ENCODE results near the gene SIRT7. TPM values are rescaled to one million over a fixed set of nuclear protein-coding genes. Genes with fewer than 3 reads are reported as not detected.

Gene SIRT7
- polyA plus RNA-seq, 1 of the 3 experiments (the other 2 are of a cell fraction), result 32.6 TPM

DNA sequence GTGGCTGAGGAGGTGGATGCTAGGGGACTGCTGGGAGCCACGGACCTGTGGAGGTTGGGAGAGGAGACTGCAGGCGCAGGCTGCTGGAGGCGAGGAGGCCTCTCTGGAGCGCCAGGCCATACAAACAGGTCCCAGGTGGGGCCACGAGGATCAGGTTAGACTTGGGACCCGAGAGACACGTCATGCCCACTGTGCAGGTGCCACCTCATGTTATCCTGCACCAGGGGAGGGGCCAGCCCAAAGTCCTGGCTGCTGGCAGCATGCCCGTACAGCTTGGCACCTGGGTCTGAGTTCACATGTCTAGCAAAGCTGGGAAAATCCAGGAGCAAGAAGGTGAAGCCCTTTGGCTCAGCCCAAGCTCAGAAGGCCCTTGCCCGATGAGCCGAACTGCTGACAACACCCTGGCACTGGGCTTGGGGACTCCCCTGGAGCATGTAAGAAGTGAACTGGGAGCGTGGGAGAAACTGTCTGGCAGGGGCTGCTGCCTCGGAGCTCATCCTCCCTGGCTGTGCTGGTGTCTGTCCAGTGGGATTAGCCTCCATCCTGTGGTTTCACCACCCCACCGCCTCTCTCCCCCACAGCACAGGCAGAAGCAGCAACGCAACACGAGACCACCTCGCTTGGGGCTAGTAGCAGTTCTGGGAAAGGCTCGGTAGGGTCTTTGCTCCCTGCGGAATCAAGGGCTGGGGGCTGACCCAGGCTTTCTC is 52.1 kb downstream of the SIRT7 start:
- peaks cover 55% of the 10 kb centered on the region for H4K20me1 ChIP-seq (ENCODE audit: insufficient read depth)
- no peaks in the 10 kb centered on the region for H3K27me3 ChIP-seq (ENCODE audit: insufficient read depth)
- H3K9me2 ChIP-seq, result no peaks in the 10 kb centered on the region
- CTCF ChIA-PET, result interaction anchor here (0.7 to 5.1 kb wide), 10 partner anchors 14 to 164 kb away, joined by 3 to 32 read pairs (median 4); partner anchors contain the start of genes MAFG and NOTUM
- no peak overlapping the region for H3K9ac ChIP-seq
- TF ChIP-seq ELF1 (IDR thresholded peaks at IDR 0.05) (no peak), CHD2 (IDR thresholded peaks at IDR 0.05; ENCODE audit: low read length, partially characterized antibody) (no peak), YY1 (IDR thresholded peaks at IDR 0.05; ENCODE audit: low read depth) (no peak), MEF2A (IDR thresholded peaks at IDR 0.05; ENCODE audit: borderline replicate concordance, low read depth) (no peak), FOXM1 (IDR thresholded peaks at IDR 0.05; ENCODE audit: low read depth) (no peak; the same call in 1 of the 2 replicates), POLR2AphosphoS5 (IDR thresholded peaks at IDR 0.05; ENCODE audit: low read depth, low read length) (peak; percentile 58; the same call in 1 of the 2 replicates), SMC3 (IDR thresholded peaks at IDR 0.05; ENCODE audit: low read depth, low read length) (no peak), GABPA (IDR thresholded peaks at IDR 0.05; ENCODE audit: low read depth) (no peak), TCF12 (IDR thresholded peaks at IDR 0.05) (no peak), NFIC (IDR thresholded peaks at IDR 0.05; ENCODE audit: borderline replicate concordance) (peak; percentile 22; the same call in 1 of the 2 replicates)
- TF ChIP-seq, protein P1, sequence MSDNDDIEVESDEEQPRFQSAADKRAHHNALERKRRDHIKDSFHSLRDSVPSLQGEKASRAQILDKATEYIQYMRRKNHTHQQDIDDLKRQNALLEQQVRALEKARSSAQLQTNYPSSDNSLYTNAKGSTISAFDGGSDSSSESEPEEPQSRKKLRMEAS (IDR thresholded peaks at IDR 0.05; ENCODE audit: low read depth), result no peak
- TF ChIP-seq, protein P2, sequence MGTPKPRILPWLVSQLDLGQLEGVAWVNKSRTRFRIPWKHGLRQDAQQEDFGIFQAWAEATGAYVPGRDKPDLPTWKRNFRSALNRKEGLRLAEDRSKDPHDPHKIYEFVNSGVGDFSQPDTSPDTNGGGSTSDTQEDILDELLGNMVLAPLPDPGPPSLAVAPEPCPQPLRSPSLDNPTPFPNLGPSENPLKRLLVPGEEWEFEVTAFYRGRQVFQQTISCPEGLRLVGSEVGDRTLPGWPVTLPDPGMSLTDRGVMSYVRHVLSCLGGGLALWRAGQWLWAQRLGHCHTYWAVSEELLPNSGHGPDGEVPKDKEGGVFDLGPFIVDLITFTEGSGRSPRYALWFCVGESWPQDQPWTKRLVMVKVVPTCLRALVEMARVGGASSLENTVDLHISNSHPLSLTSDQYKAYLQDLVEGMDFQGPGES (IDR thresholded peaks at IDR 0.05; ENCODE audit: low read depth, low read length), result no peak
- TF ChIP-seq, protein P3, sequence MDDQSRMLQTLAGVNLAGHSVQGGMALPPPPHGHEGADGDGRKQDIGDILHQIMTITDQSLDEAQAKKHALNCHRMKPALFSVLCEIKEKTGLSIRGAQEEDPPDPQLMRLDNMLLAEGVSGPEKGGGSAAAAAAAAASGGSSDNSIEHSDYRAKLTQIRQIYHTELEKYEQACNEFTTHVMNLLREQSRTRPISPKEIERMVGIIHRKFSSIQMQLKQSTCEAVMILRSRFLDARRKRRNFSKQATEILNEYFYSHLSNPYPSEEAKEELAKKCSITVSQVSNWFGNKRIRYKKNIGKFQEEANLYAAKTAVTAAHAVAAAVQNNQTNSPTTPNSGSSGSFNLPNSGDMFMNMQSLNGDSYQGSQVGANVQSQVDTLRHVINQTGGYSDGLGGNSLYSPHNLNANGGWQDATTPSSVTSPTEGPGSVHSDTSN (IDR thresholded peaks at IDR 0.05), result no peak; the same call in 1 of the 2 replicates
- TF ChIP-seq, protein P4, sequence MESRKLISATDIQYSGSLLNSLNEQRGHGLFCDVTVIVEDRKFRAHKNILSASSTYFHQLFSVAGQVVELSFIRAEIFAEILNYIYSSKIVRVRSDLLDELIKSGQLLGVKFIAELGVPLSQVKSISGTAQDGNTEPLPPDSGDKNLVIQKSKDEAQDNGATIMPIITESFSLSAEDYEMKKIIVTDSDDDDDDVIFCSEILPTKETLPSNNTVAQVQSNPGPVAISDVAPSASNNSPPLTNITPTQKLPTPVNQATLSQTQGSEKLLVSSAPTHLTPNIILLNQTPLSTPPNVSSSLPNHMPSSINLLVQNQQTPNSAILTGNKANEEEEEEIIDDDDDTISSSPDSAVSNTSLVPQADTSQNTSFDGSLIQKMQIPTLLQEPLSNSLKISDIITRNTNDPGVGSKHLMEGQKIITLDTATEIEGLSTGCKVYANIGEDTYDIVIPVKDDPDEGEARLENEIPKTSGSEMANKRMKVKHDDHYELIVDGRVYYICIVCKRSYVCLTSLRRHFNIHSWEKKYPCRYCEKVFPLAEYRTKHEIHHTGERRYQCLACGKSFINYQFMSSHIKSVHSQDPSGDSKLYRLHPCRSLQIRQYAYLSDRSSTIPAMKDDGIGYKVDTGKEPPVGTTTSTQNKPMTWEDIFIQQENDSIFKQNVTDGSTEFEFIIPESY (IDR thresholded peaks at IDR 0.05; ENCODE audit: borderline replicate concordance, low read depth), result no peak; the same call in 1 of the 2 replicates
- TF ChIP-seq, protein P5, sequence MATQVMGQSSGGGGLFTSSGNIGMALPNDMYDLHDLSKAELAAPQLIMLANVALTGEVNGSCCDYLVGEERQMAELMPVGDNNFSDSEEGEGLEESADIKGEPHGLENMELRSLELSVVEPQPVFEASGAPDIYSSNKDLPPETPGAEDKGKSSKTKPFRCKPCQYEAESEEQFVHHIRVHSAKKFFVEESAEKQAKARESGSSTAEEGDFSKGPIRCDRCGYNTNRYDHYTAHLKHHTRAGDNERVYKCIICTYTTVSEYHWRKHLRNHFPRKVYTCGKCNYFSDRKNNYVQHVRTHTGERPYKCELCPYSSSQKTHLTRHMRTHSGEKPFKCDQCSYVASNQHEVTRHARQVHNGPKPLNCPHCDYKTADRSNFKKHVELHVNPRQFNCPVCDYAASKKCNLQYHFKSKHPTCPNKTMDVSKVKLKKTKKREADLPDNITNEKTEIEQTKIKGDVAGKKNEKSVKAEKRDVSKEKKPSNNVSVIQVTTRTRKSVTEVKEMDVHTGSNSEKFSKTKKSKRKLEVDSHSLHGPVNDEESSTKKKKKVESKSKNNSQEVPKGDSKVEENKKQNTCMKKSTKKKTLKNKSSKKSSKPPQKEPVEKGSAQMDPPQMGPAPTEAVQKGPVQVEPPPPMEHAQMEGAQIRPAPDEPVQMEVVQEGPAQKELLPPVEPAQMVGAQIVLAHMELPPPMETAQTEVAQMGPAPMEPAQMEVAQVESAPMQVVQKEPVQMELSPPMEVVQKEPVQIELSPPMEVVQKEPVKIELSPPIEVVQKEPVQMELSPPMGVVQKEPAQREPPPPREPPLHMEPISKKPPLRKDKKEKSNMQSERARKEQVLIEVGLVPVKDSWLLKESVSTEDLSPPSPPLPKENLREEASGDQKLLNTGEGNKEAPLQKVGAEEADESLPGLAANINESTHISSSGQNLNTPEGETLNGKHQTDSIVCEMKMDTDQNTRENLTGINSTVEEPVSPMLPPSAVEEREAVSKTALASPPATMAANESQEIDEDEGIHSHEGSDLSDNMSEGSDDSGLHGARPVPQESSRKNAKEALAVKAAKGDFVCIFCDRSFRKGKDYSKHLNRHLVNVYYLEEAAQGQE (IDR thresholded peaks at IDR 0.05; ENCODE audit: low read depth, low read length), result no peak
- peak; percentile 23 for DNase-seq
- POLR2A ChIA-PET, result interaction anchor here (0.5 to 2.2 kb wide), 15 partner anchors 8 to 245 kb away, joined by 3 to 13 read pairs (median 4); partner anchors contain the start of genes MCRIP1 and SLC25A10
- H3K36me3 ChIP-seq (replicated peaks in 1 of 2; ENCODE audit: control insufficient read depth in 1 of 2, insufficient read depth in 2 of 2, low read length in 1 of 2), result peaks cover 38 to 54% of the 10 kb centered on the region in 2 experiments
- no peaks in the 10 kb centered on the region for H3K9me3 ChIP-seq
- H3K27ac ChIP-seq (ENCODE audit: low read depth in 2 of 2, low read length in 1 of 2), result peak overlapping the region; percentile 86 to 95
- WGBS (ENCODE audit: low lambda C conversion rate), result 85% methylated on average over 13 of the region's 18 CpGs
- H3K4me3 ChIP-seq (ENCODE audit: low read depth in 2 of 2, low read length in 1 of 2), result no peak overlapping the region
- peaks cover 80% of the 10 kb centered on the region for H3K79me2 ChIP-seq (ENCODE audit: insufficient read depth)
- H3K4me1 ChIP-seq (ENCODE audit: control insufficient read depth in 1 of 2, insufficient read depth in 2 of 2, low read depth in 1 of 2, low read length in 1 of 2), result peaks cover 28 to 63% of the 10 kb centered on the region in 2 experiments; a peak in 3 of 4 replicates
- H3F3A ChIP-seq (replicated peaks; ENCODE audit: insufficient read depth), result peaks cover 72% of the 10 kb centered on the region
- H3K4me2 ChIP-seq, result no peak overlapping the region
- no peak overlapping the region for H2AFZ ChIP-seq (ENCODE audit: low read depth)
